B cell (primary cell): ENCODE results near the gene MMRN1. TPM values are rescaled to one million over a fixed set of nuclear protein-coding genes. Genes with fewer than 3 reads are reported as not detected.

Experiments used
- ATAC-seq: fragments of 200-7000 bp; cut with Tn5 transposase; one replicate; pipeline ENCODE4 v1.10.0; 2021; ENCODE audit warnings: low read depth, mild to moderate bottlenecking, moderate number of reproducible peaks, moderate library complexity
- CTCF ChIA-PET: fragments of 350-600 bp; sonication (Branson Sonifier 250); formaldehyde crosslinking; loops from one replicate; lab custom pipeline; 2021; ENCODE audit warnings: antibody characterized with exemption, inconsistent platforms; lab: Charles Lee
- POLR2A ChIA-PET: fragments of 350-600 bp; sonication (Branson Sonifier 250); formaldehyde crosslinking; loops from one replicate; lab custom pipeline; 2021; ENCODE audit warnings: antibody characterized with exemption; lab: Charles Lee
- DNase-seq: peaks from one replicate; pipeline ENCODE4 v3.0.0; 2013
- H2AFZ ChIP-seq: 2 replicates; pipeline ENCODE4 v1.6.1; 2012; ENCODE audit warnings: mild to moderate bottlenecking, low read depth, low read length; ENCODE audit not compliant: insufficient read depth, poor library complexity, severe bottlenecking
- H3K27ac ChIP-seq, 2 donors: 1 replicate in 1 of 2; 2 replicates in 1 of 2; pipeline ENCODE4 v1.5.1; 2012 to 2013; ENCODE audit warnings: low read length in 2 of 2, mild to moderate bottlenecking in 2 of 2, moderate library complexity in 1 of 2
- H3K27me3 ChIP-seq, 4 experiments: fragments of 200-600 bp in 1 of 4; sonication (generic) in 1 of 4; replicated peaks in 1 of 4; 1 replicate in 2 of 4; 2 replicates in 2 of 4; pipeline versions ENCODE4 v1.6.1 to v1.7.0; 2013 to 2016; ENCODE audit warnings: low read length in 3 of 4, mild to moderate bottlenecking in 2 of 4, mixed read lengths in 1 of 4, moderate library complexity in 1 of 4; ENCODE audit not compliant: insufficient read depth in 4 of 4, control insufficient read depth in 3 of 4; ENCODE audit errors: control extremely low read depth in 1 of 4
- H3K36me3 ChIP-seq, 2 experiments: replicated peaks in 1 of 2; 1 replicate in 1 of 2; 2 replicates in 1 of 2; pipeline versions ENCODE4 v1.6.1 to v1.7.1; 2013; ENCODE audit warnings: low read length in 1 of 2; ENCODE audit not compliant: insufficient read depth in 2 of 2, control insufficient read depth in 1 of 2; ENCODE audit errors: control extremely low read depth in 1 of 2, extremely low read depth in 1 of 2
- H3K4me1 ChIP-seq, 2 donors: fragments of 200-600 bp in 1 of 2; sonication (generic) in 1 of 2; 1 replicate in 1 of 2; 2 replicates in 1 of 2; pipeline versions ENCODE4 v1.5.1 to v1.6.1; 2013 to 2017; ENCODE audit warnings: low read length in 2 of 2; ENCODE audit not compliant: control insufficient read depth in 2 of 2, insufficient read depth in 2 of 2
- H3K4me2 ChIP-seq: replicated peaks from 2 replicates; pipeline ENCODE3; 2012; ENCODE audit warnings: mild to moderate bottlenecking, low read depth, low read length; ENCODE audit not compliant: poor library complexity, severe bottlenecking
- H3K4me3 ChIP-seq, 5 experiments: fragments of 200-600 bp in 1 of 5; sonication (generic) in 1 of 5; 1 replicate in 3 of 5; 2 replicates in 2 of 5; pipeline versions ENCODE4 v1.5.1 to v1.7.0; 2011 to 2016; ENCODE audit warnings: low read length in 4 of 5, mild to moderate bottlenecking in 4 of 5, low read depth in 2 of 5, control low read depth in 1 of 5, moderate library complexity in 1 of 5; ENCODE audit not compliant: insufficient read depth in 1 of 5; ENCODE audit errors: control extremely low read depth in 1 of 5, extremely low read depth in 1 of 5
- H3K79me2 ChIP-seq: fragments of 200-600 bp; sonication (generic); one replicate; pipeline ENCODE4 v1.6.0; 2016; ENCODE audit warnings: low read length; ENCODE audit not compliant: control insufficient read depth, insufficient read depth
- H3K9ac ChIP-seq: fragments of 200-600 bp; sonication (generic); 2 replicates; pipeline ENCODE4 v1.6.1; 2017; ENCODE audit warnings: mild to moderate bottlenecking, low read length, moderate library complexity
- H3K9me3 ChIP-seq, 3 donors: one replicate each; pipeline versions ENCODE4 v1.6.1 to v1.7.1; 2013; ENCODE audit warnings: low read length in 2 of 3; ENCODE audit not compliant: control insufficient read depth in 2 of 3, insufficient read depth in 1 of 3; ENCODE audit errors: control extremely low read depth in 1 of 3
- H4K20me1 ChIP-seq: 2 replicates; pipeline ENCODE4 v1.6.0; 2012; ENCODE audit warnings: mild to moderate bottlenecking, low read length; ENCODE audit not compliant: insufficient read depth, control insufficient read depth, poor library complexity, severe bottlenecking
- H3K27ac Mint-ChIP-seq: one replicate; pipeline ENCODE4 v1.8.0; 2021; ENCODE audit warnings: mixed read lengths
- H3K27me3 Mint-ChIP-seq: one replicate; pipeline ENCODE4 v1.8.0; 2021; ENCODE audit warnings: mixed read lengths
- H3K4me1 Mint-ChIP-seq: one replicate; pipeline ENCODE4 v1.8.0; 2021; ENCODE audit warnings: mixed read lengths
- H3K4me3 Mint-ChIP-seq: one replicate; pipeline ENCODE4 v1.8.0; 2021; ENCODE audit warnings: mixed read lengths
- H3K9me3 Mint-ChIP-seq: one replicate; pipeline ENCODE4 v1.8.0; 2022; ENCODE audit warnings: mixed read lengths; ENCODE audit not compliant: insufficient read depth
- CTCF ChIP-seq: fragments of 200-600 bp; IDR thresholded peaks from one replicate; pipeline ENCODE4 v1.8.0; 2022; ENCODE audit warnings: antibody characterized with exemption, mild to moderate bottlenecking
- EZH2 ChIP-seq: IDR thresholded peaks from 2 replicates; pipeline ENCODE4 v1.6.1; 2012; ENCODE audit warnings: borderline replicate concordance, low read depth, mild to moderate bottlenecking, moderate library complexity, low read length; ENCODE audit not compliant: insufficient read depth, poor library complexity, severe bottlenecking
- WGBS: methylation state at CpG from one replicate; pipeline ENCODE4 v1.1.5; 2013; ENCODE audit warnings: missing lambda C conversion rate; ENCODE audit not compliant: insufficient coverage; 5-methylcytosine and 5-hydroxymethylcytosine counted together
- intact Hi-C: fragments of 100-400 bp; cut with micrococcal nuclease; formaldehyde crosslinking; loops from one replicate; pipeline ENCODE4 v1.10.0; 2022
- polyA plus RNA-seq: library from polyadenylated mRNA; depleted of rRNA; stranded (reverse); fragments of >200 nt; gene quantifications from 2 replicates; pipeline ENCODE4 v1.2.3, GENCODE V29; 2012
- total RNA-seq, 2 donors: library from RNA; stranded (reverse); fragments of 120-200 nt in 1 of 2; gene quantifications; 1 replicate in 1 of 2; 2 replicates in 1 of 2; pipeline versions ENCODE4 v1.2.3 to v1.2.4, GENCODE V29; 2013 to 2022

Gene MMRN1
- total and polyA plus RNA-seq, 2 donors (not counting 1 experiment from before 2014, with no cell fraction given) = 0.33 to 0.49 TPM

GRCh38 chr4:89997171-89997704 lies 102.6 kb downstream of the MMRN1 start:
- no peaks in the 10 kb centered on the region for H3K9me3 Mint-ChIP-seq
- peaks cover 16% of the 10 kb centered on the region for H3K27me3 Mint-ChIP-seq
- H3K27ac Mint-ChIP-seq = no peak overlapping the region
- TF ChIP-seq EZH2 (no peak), CTCF (no peak)
- no peak overlapping the region for H3K4me3 Mint-ChIP-seq
- Histone ChIP-seq H4K20me1 (no peaks in the 10 kb centered on the region), H3K36me3 (no peaks in the 10 kb centered on the region), H3K4me3 (no peak overlapping the region), H2AFZ (no peak overlapping the region), H3K27ac (no peak overlapping the region), H3K4me2 (no peak overlapping the region), H3K4me1 (no peaks in the 10 kb centered on the region), H3K9me3 (no peaks in the 10 kb centered on the region), H3K27me3 (peaks cover 0 to 8% (median 1%) of the 10 kb centered on the region in 4 experiments), H3K79me2 (no peaks in the 10 kb centered on the region), H3K9ac (no peak overlapping the region)
- ChIA-PET POLR2A (no interaction called here), CTCF (no interaction called here)
- no peak for DNase-seq
- intact Hi-C loops = no loop called here
- ATAC-seq = no peak
- no peaks in the 10 kb centered on the region for H3K4me1 Mint-ChIP-seq
- WGBS = 72% methylated on average over 4 of the region's 4 CpGs

- Histone ChIP-seq H3K4me3 (no peak overlapping the region), H2AFZ (no peak overlapping the region), H3K9ac (no peak overlapping the region), H3K4me1 (no peaks in the 10 kb centered on the region), H4K20me1 (no peaks in the 10 kb centered on the region), H3K27ac (no peak overlapping the region), H3K79me2 (no peaks in the 10 kb centered on the region), H3K9me3 (no peaks in the 10 kb centered on the region), H3K4me2 (no peak overlapping the region), H3K36me3 (no peaks in the 10 kb centered on the region), H3K27me3 (peaks cover 0 to 8% (median 1%) of the 10 kb centered on the region in 4 experiments)
- H3K9me3 Mint-ChIP-seq = no peaks in the 10 kb centered on the region
- DNase-seq (no peak), ATAC-seq (no peak)
- intact Hi-C loops = no loop called here
- no peaks in the 10 kb centered on the region for H3K4me1 Mint-ChIP-seq
- H3K27me3 Mint-ChIP-seq = peaks cover 16% of the 10 kb centered on the region
- TF ChIP-seq EZH2 (no peak), CTCF (no peak)
- no peak overlapping the region for H3K4me3 Mint-ChIP-seq
- CTCF ChIA-PET = no interaction called here
- WGBS = no CpG with 5 or more reads among the region's 6 CpGs
- H3K27ac Mint-ChIP-seq = no peak overlapping the region
- POLR2A ChIA-PET = no interaction called here
Observed at GRCh38 chr4:89998469-89999011, 103.9 kb downstream of the MMRN1 start.
